ENCODE measurements around the gene ASCL1. TPM values are rescaled to one million over a fixed set of nuclear protein-coding genes. Genes with fewer than 3 reads are reported as not detected.

The ASCL1 gene
- total and polyA plus RNA-seq, 2 donors (not counting 1 experiment from before 2014, with no cell fraction given): not detected

- TF ChIP-seq, protein P1, sequence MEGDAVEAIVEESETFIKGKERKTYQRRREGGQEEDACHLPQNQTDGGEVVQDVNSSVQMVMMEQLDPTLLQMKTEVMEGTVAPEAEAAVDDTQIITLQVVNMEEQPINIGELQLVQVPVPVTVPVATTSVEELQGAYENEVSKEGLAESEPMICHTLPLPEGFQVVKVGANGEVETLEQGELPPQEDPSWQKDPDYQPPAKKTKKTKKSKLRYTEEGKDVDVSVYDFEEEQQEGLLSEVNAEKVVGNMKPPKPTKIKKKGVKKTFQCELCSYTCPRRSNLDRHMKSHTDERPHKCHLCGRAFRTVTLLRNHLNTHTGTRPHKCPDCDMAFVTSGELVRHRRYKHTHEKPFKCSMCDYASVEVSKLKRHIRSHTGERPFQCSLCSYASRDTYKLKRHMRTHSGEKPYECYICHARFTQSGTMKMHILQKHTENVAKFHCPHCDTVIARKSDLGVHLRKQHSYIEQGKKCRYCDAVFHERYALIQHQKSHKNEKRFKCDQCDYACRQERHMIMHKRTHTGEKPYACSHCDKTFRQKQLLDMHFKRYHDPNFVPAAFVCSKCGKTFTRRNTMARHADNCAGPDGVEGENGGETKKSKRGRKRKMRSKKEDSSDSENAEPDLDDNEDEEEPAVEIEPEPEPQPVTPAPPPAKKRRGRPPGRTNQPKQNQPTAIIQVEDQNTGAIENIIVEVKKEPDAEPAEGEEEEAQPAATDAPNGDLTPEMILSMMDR (conservative IDR thresholded peaks at IDR 0.05 in 1 of 2, IDR thresholded peaks at IDR 0.05 in 1 of 2; ENCODE audit: low read depth in 1 of 2, low read length in 2 of 2): no peak
- TF ChIP-seq EZH2 (IDR thresholded peaks at IDR 0.05; ENCODE audit: low read length, missing control alignments): no peak
- no peaks in the 10 kb centered on the region for H3K4me1 ChIP-seq (ENCODE audit: control insufficient read depth, extremely low read depth, insufficient read depth, low read length)
- no peaks in the 10 kb centered on the region for H4K20me1 ChIP-seq (ENCODE audit: control insufficient read depth, extremely low read depth, insufficient read depth, low read length)
- no peaks in the 10 kb centered on the region for H3K9me3 ChIP-seq (ENCODE audit: control insufficient read depth, insufficient read depth, low read depth, low read length)
- H3K4me3 ChIP-seq (replicated peaks in 1 of 4; ENCODE audit: control extremely low read depth in 1 of 4, insufficient read depth in 1 of 4, low read depth in 3 of 4, low read length in 4 of 4): no peak overlapping the region
- H3K27me3 ChIP-seq (ENCODE audit: control insufficient read depth, insufficient read depth, low read length): peaks cover 12% of the 10 kb centered on the region
- no peak overlapping the region for H3K27ac ChIP-seq (ENCODE audit: insufficient read depth, low read length)
- DNase-seq (ENCODE audit: low read depth in 2 of 2): no peak
- no peak overlapping the region for H2AFZ ChIP-seq (ENCODE audit: low read length)
- no peaks in the 10 kb centered on the region for H3K79me2 ChIP-seq (ENCODE audit: control insufficient read depth, insufficient read depth, low read length)
- no peaks in the 10 kb centered on the region for H3K36me3 ChIP-seq (ENCODE audit: control insufficient read depth, insufficient read depth, low read length)
- no peak overlapping the region for H3K9ac ChIP-seq (ENCODE audit: insufficient read depth, low read length)
- no peak overlapping the region for H3K4me2 ChIP-seq (ENCODE audit: extremely low read depth, insufficient read depth, low read length)
These were observed 5.1 kb downstream of the ASCL1 start for GRCh38 chr12:102962532-102962931.

DNA sequence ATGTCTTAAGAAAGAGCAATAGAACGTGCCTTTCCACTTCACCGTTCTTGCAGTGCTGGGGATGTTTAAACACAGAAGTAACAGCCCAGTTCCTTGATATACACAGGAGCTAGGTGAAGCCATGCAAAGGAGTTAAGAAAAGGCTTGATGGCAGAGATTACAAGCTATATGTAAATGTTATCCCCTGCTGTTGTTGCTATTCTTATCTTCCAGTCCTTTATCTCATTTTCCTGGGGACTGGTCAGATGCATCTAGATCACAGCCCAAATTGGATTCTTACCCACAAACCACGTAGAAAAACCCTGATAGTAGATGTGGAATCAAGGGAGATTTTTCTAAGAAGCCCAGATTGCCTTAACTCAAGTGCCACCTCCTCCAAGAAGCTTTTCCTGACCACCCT, 5.5 kb downstream of the ASCL1 start:
- Histone ChIP-seq H3K4me3 (replicated peaks in 1 of 4; ENCODE audit: control extremely low read depth in 1 of 4, insufficient read depth in 1 of 4, low read depth in 3 of 4, low read length in 4 of 4) (no peak overlapping the region), H3K9me3 (ENCODE audit: control insufficient read depth, insufficient read depth, low read depth, low read length) (no peaks in the 10 kb centered on the region), H3K27me3 (ENCODE audit: control insufficient read depth, insufficient read depth, low read length) (peaks cover 12% of the 10 kb centered on the region), H3K27ac (ENCODE audit: insufficient read depth, low read length) (no peak overlapping the region), H3K79me2 (ENCODE audit: control insufficient read depth, insufficient read depth, low read length) (no peaks in the 10 kb centered on the region), H3K4me1 (ENCODE audit: control insufficient read depth, extremely low read depth, insufficient read depth, low read length) (no peaks in the 10 kb centered on the region), H3K36me3 (ENCODE audit: control insufficient read depth, insufficient read depth, low read length) (no peaks in the 10 kb centered on the region), H2AFZ (ENCODE audit: low read length) (no peak overlapping the region), H3K4me2 (ENCODE audit: extremely low read depth, insufficient read depth, low read length) (no peak overlapping the region), H3K9ac (ENCODE audit: insufficient read depth, low read length) (no peak overlapping the region), H4K20me1 (ENCODE audit: control insufficient read depth, extremely low read depth, insufficient read depth, low read length) (no peaks in the 10 kb centered on the region)
- TF ChIP-seq, protein P1 (conservative IDR thresholded peaks at IDR 0.05 in 1 of 2, IDR thresholded peaks at IDR 0.05 in 1 of 2; ENCODE audit: low read depth in 1 of 2, low read length in 2 of 2): no peak
- no peak for TF ChIP-seq EZH2 (IDR thresholded peaks at IDR 0.05; ENCODE audit: low read length, missing control alignments)
- DNase-seq (ENCODE audit: low read depth in 2 of 2): no peak

DNA sequence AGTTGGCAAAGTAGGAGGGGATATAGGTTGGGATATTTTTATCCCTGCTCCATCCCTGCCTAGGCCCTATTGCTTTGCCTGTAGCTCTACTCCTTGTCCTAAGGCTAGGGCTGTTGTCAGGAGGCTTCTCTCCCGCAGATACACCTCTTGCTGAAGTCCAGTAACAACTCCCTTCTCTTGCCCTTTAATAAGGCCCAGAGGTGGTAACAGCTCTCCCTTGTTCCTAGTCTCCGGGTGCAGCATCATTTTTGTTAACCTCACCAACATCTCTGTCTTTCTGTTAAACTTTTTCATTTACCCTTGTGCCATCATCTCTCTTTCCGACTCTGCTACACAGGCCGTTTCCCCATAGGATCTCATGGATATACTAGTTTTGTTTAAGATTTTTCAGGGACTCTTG, 6.3 kb downstream of the ASCL1 start:
- H2AFZ ChIP-seq (ENCODE audit: low read length): no peak overlapping the region
- no peaks in the 10 kb centered on the region for H3K36me3 ChIP-seq (ENCODE audit: control insufficient read depth, insufficient read depth, low read length)
- H3K4me1 ChIP-seq (ENCODE audit: control insufficient read depth, extremely low read depth, insufficient read depth, low read length): no peaks in the 10 kb centered on the region
- no peaks in the 10 kb centered on the region for H4K20me1 ChIP-seq (ENCODE audit: control insufficient read depth, extremely low read depth, insufficient read depth, low read length)
- no peak for DNase-seq (ENCODE audit: low read depth in 2 of 2)
- no peak for TF ChIP-seq EZH2 (IDR thresholded peaks at IDR 0.05; ENCODE audit: low read length, missing control alignments)
- TF ChIP-seq, protein P1 (conservative IDR thresholded peaks at IDR 0.05 in 1 of 2, IDR thresholded peaks at IDR 0.05 in 1 of 2; ENCODE audit: low read depth in 1 of 2, low read length in 2 of 2): no peak
- peaks cover 8% of the 10 kb centered on the region for H3K27me3 ChIP-seq (ENCODE audit: control insufficient read depth, insufficient read depth, low read length)
- H3K9ac ChIP-seq (ENCODE audit: insufficient read depth, low read length): no peak overlapping the region
- no peaks in the 10 kb centered on the region for H3K79me2 ChIP-seq (ENCODE audit: control insufficient read depth, insufficient read depth, low read length)
- H3K9me3 ChIP-seq (ENCODE audit: control insufficient read depth, insufficient read depth, low read depth, low read length): no peaks in the 10 kb centered on the region
- H3K4me2 ChIP-seq (ENCODE audit: extremely low read depth, insufficient read depth, low read length): no peak overlapping the region
- no peak overlapping the region for H3K4me3 ChIP-seq (replicated peaks in 1 of 4; ENCODE audit: control extremely low read depth in 1 of 4, insufficient read depth in 1 of 4, low read depth in 3 of 4, low read length in 4 of 4)
- H3K27ac ChIP-seq (ENCODE audit: insufficient read depth, low read length): no peak overlapping the region

Data from fibroblast of lung (primary cell).